ENCODE results near the gene ZNF805. TPM values are rescaled to one million over a fixed set of nuclear protein-coding genes. Genes with fewer than 3 reads are reported as not detected.

ZNF805 gene
- total and polyA plus RNA-seq, 7 donors = under 0.01 to 21.6 (median 11.8) TPM

DNA sequence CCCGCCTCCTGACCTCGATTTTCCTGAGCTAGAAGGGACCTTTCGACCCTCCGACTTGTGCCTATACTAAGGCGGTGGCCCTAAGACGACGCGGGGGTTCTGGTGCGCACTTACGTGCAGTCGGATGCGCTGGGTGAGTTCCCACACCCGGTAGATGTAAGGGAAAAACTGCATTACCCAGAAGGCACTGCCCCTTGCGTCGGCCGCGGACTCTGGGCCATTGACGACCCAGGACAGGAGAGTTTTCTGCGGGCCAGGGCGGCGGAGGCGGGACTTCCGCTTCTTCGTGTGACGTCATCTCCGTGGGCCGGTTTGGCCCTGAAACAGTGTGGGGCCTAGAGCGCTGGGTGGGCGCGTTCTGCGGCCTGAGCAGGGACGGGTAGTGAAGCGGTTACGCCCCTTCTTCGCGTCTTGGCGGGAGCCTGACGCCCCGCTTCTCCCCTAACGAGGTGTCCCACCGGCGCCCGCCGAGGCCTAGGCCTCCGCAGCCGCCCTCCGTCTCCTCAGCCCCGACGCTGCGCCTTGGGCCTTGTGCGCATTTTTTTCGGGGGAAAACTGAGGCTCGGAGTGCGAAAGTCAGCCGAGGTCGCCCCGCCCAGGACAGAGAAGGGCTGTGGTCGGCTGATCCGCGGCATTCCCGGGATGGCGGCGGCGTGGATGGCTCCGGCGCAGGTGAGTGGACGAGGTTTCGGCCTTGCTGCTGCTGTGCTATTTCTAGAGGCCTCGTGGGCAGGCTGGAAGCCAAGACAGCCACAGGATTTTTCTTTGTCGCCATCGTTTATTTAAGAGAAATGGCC is 39.9 kb downstream of the ZNF805 start, which contains the start of gene ZNF460:
TSS of gene ZNF460 (plus strand) at position 321 of the 797 bp plus-strand sequence. CDS start at position 643, 322 bp downstream.
- peaks cover 5 to 25% (median 8%) of the 10 kb centered on the region in 4 donors for H3K36me3 ChIP-seq
- no peaks in the 10 kb centered on the region for H3K9me3 ChIP-seq
- TF ChIP-seq POLR2AphosphoS5 (IDR thresholded peaks at IDR 0.05) (peak; percentile 86 to 96 (median 90)), CTCF (IDR thresholded peaks at IDR 0.05) (no peak), EP300 (IDR thresholded peaks at IDR 0.05) (peak in 1 of 4 donors; percentile 5), POLR2A (IDR thresholded peaks at IDR 0.05) (peak in 1 of 2 donors; percentile 51)
- WGBS, 2 donors = 0% methylated on average over 71 of the region's 71 CpGs
- peaks cover 0 to 44% (median 30%) of the 10 kb centered on the region in 4 donors for H3K4me1 ChIP-seq
- H3K27ac ChIP-seq = peak within 1 kb of the TSS; percentile 95 to 100 (median 98)
- H3K4me3 ChIP-seq = peak within 1 kb of the TSS; percentile 82 to 97 (median 84)
- DNase-seq = peak; percentile 99
- H3K27me3 ChIP-seq = no peaks in the 10 kb centered on the region
- intact Hi-C loops (cut with DNase I) = loop anchor here (1.0 to 5.0 kb wide), 3 partner anchors 39 to 88 kb away; partner anchors contain the start of genes ZNF264 and ZNF543

DNA sequence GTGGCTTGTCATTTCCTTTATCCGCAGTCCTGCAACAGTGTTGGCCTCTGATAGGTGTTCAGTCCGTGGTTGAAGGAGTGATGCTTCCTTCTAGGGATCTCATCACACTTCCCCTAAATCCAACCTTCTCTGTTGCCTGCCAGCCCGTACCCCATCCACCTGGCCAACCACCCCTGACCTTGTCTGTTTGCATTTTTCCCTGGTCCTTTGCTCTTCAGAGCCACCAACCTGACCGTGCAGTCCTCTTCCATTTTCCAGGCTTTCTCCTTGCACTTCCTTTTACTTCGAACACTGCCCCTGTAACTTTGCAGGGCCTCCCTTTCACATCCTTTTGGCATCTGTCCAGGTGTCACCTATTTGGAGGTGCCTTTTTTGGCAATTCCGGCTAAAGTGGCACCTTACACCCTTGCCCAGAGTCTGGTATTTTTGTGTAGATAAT is 40.5 kb downstream of the ZNF805 start:
- intact Hi-C loops (cut with DNase I) = loop anchor here (1.0 to 5.0 kb wide), 3 partner anchors 40 to 89 kb away; partner anchors contain the start of genes ZNF264 and ZNF543
- Histone ChIP-seq H3K27ac (peak overlapping the region; percentile 95 to 100 (median 98)), H3K9me3 (no peaks in the 10 kb centered on the region), H3K4me3 (peak overlapping the region; percentile 82 to 97 (median 84)), H3K4me1 (peaks cover 0 to 44% (median 30%) of the 10 kb centered on the region in 4 donors), H3K27me3 (no peaks in the 10 kb centered on the region), H3K36me3 (peaks cover 5 to 31% (median 14%) of the 10 kb centered on the region in 4 donors)
- 3 to 4% methylated on average over 6 of the region's 6 CpGs for WGBS, 2 donors
- TF ChIP-seq CTCF (IDR thresholded peaks at IDR 0.05) (no peak), EP300 (IDR thresholded peaks at IDR 0.05) (no peak), POLR2A (IDR thresholded peaks at IDR 0.05) (no peak), POLR2AphosphoS5 (IDR thresholded peaks at IDR 0.05) (no peak)
- no peak for DNase-seq

- no peaks in the 10 kb centered on the region for H3K9me3 ChIP-seq
- intact Hi-C loops (cut with DNase I) = loop anchor here (5.0 kb wide), 1 partner anchor 90 kb away; the partner anchor contains the start of gene ZNF264
- peaks cover 5 to 38% (median 25%) of the 10 kb centered on the region in 4 donors for H3K36me3 ChIP-seq
- DNase-seq = no peak
- peak overlapping the region in 1 of 4 donors; percentile 100 for H3K27ac ChIP-seq
- no peaks in the 10 kb centered on the region for H3K27me3 ChIP-seq
- TF ChIP-seq POLR2AphosphoS5 (IDR thresholded peaks at IDR 0.05) = no peak
- TF ChIP-seq CTCF (IDR thresholded peaks at IDR 0.05) = no peak
- TF ChIP-seq EP300 (IDR thresholded peaks at IDR 0.05) = no peak
- TF ChIP-seq POLR2A (IDR thresholded peaks at IDR 0.05) = no peak
- peaks cover 0 to 44% (median 30%) of the 10 kb centered on the region in 4 donors for H3K4me1 ChIP-seq
- 69 to 82% methylated on average over 5 of the region's 5 CpGs for WGBS, 2 donors
- H3K4me3 ChIP-seq = peak overlapping the region in 1 of 4 donors; percentile 97
These were observed 41.7 kb downstream of the ZNF805 start for GRCh38 chr19:57282011-57282643.

- Histone ChIP-seq H3K9me3 (peaks cover 0 to 21% (median 7%) of the 10 kb centered on the region in 4 donors), H3K27me3 (no peaks in the 10 kb centered on the region), H3K27ac (no peak overlapping the region), H3K36me3 (peaks cover 48 to 97% (median 84%) of the 10 kb centered on the region in 4 donors), H3K4me3 (no peak overlapping the region), H3K4me1 (peaks cover 0 to 10% (median 0%) of the 10 kb centered on the region in 4 donors)
- no peak for DNase-seq
- intact Hi-C loops (cut with DNase I) = no loop called here
- TF ChIP-seq POLR2AphosphoS5 (IDR thresholded peaks at IDR 0.05) (no peak), POLR2A (IDR thresholded peaks at IDR 0.05) (no peak), CTCF (IDR thresholded peaks at IDR 0.05) (no peak), EP300 (IDR thresholded peaks at IDR 0.05) (no peak)
- WGBS, 2 donors = 93 to 97% methylated on average over 4 of the region's 4 CpGs
These were observed 47.9 kb downstream of the ZNF805 start for GRCh38 chr19:57288373-57288772.
